OCI-LY7 (cell line): ENCODE results near the gene PCYOX1L. TPM values are rescaled to one million over a fixed set of nuclear protein-coding genes. Genes with fewer than 3 reads are reported as not detected.

Experiments
- BruUV-seq: library from RNA; stranded (reverse); fragments of 400-500 nt; replicated peaks from 2 replicates; lab custom pipeline; 2021; lab: Mats Ljungman, UMichigan
- CTCF ChIA-PET: fragments of 300-600 bp; sonication (Branson Sonifier 250); formaldehyde crosslinking; loops from one replicate; lab custom pipeline; 2022; ENCODE audit warnings: antibody characterized with exemption; ENCODE audit not compliant: unreplicated experiment; lab: Charles Lee
- POLR2A ChIA-PET: fragments of 300-600 bp; sonication (Branson Sonifier 250); formaldehyde crosslinking; loops from one replicate; lab custom pipeline; 2022; ENCODE audit warnings: antibody characterized with exemption; lab: Charles Lee
- DNase-seq: peaks from one replicate; pipeline ENCODE4 v3.0.0-alpha.2; 2015; ENCODE audit warnings: low spot score
- H2AFZ ChIP-seq: fragments of 200-600 bp; sonication (generic), shearing (Covaris generic); 2 replicates; pipeline ENCODE4 v1.6.1; 2014; ENCODE audit warnings: mild to moderate bottlenecking, antibody characterized with exemption, low read length, moderate library complexity
- H3K27ac ChIP-seq: fragments of 200-600 bp; sonication (generic); 2 replicates; pipeline ENCODE4 v1.5.1; 2014; ENCODE audit warnings: mixed run types, low read depth, mild to moderate bottlenecking, moderate library complexity, low read length, inconsistent platforms; ENCODE audit not compliant: poor library complexity, severe bottlenecking
- H3K36me3 ChIP-seq: fragments of 200-600 bp; sonication (generic); 2 replicates; pipeline ENCODE4 v1.6.1; 2014; ENCODE audit warnings: mild to moderate bottlenecking, antibody characterized with exemption, low read length, moderate library complexity, mixed read lengths; ENCODE audit not compliant: insufficient read depth
- H3K4me1 ChIP-seq: fragments of 200-600 bp; sonication (generic); 2 replicates; pipeline ENCODE4 v1.5.1; 2014; ENCODE audit warnings: mild to moderate bottlenecking, low read length; ENCODE audit not compliant: insufficient read depth, poor library complexity, severe bottlenecking
- H3K4me2 ChIP-seq: fragments of 200-600 bp; sonication (generic); 2 replicates; pipeline ENCODE4 v1.6.1; 2014; ENCODE audit warnings: mild to moderate bottlenecking, low read length
- H3K4me3 ChIP-seq: fragments of 200-600 bp; sonication (generic); 2 replicates; pipeline ENCODE4 v1.5.1; 2014; ENCODE audit warnings: mild to moderate bottlenecking, low read depth, low read length; ENCODE audit not compliant: poor library complexity, severe bottlenecking
- H3K79me2 ChIP-seq: fragments of 200-600 bp; sonication (generic); 2 replicates; pipeline ENCODE4 v1.6.1; 2016; ENCODE audit warnings: low read depth, mild to moderate bottlenecking, low read length, moderate library complexity, mixed read lengths; ENCODE audit not compliant: insufficient read depth
- H3K9me2 ChIP-seq: fragments of 200-600 bp; sonication (generic); 2 replicates; pipeline ENCODE4 v1.6.1; 2016; ENCODE audit warnings: mild to moderate bottlenecking, low read length, mixed read lengths; ENCODE audit not compliant: insufficient read depth
- H3K9me3 ChIP-seq: fragments of 200-600 bp; sonication (generic); 2 replicates; pipeline ENCODE4 v1.6.1; 2014; ENCODE audit warnings: mild to moderate bottlenecking, mixed run types, low read length, mixed read lengths
- H4K20me1 ChIP-seq: fragments of 200-600 bp; sonication (generic); 2 replicates; pipeline ENCODE4 v1.6.1; 2014; ENCODE audit warnings: mild to moderate bottlenecking, antibody characterized with exemption, low read length, moderate library complexity, mixed read lengths; ENCODE audit not compliant: insufficient read depth
- CTCF ChIP-seq: fragments of 200-600 bp; sonication (generic); conservative IDR thresholded peaks from 2 replicates; pipeline ENCODE4 v1.5.1; 2014; ENCODE audit warnings: mild to moderate bottlenecking, antibody characterized with exemption, low read length, moderate library complexity, mixed read lengths
- EZH2phosphoT487 ChIP-seq: fragments of 200-600 bp; sonication (generic); IDR thresholded peaks from 2 replicates; pipeline ENCODE4 v1.6.1; 2018; ENCODE audit warnings: low read depth, borderline replicate concordance, mild to moderate bottlenecking, mixed run types, antibody characterized with exemption, low read length, moderate library complexity, mixed read lengths
- intact Hi-C: fragments of 100-400 bp; cut with micrococcal nuclease; formaldehyde crosslinking; loops from one replicate; pipeline ENCODE4 v1.10.0; 2022; ENCODE audit not compliant: unreplicated experiment
- total RNA-seq, 2 experiments: library from RNA; depleted of rRNA in 1 of 2; stranded (reverse); fragments of >200 nt in 1 of 2; shearing (Covaris generic) in 1 of 2; gene quantifications; 2 replicates each; pipeline ENCODE4 v1.2.3, GENCODE V29; 2014 to 2022

PCYOX1L gene
- total RNA-seq, 2 experiments from 2014 or later = 22.5 to 33.3 TPM

- no TSS peak for BruUV-seq
- H3K4me3 ChIP-seq = no peak overlapping the region
- ChIA-PET CTCF (interaction anchor here (1.9 kb wide), 1 partner anchor 47 kb away, joined by 8 read pairs; no protein-coding TSS in a partner anchor), POLR2A (interaction anchor here (0.7 to 1.9 kb wide), 3 partner anchors 28 to 102 kb away, joined by 3 to 7 read pairs (median 5); partner anchors contain the start of gene PCYOX1L)
- H3K36me3 ChIP-seq = no peaks in the 10 kb centered on the region
- H3K9me2 ChIP-seq = no peaks in the 10 kb centered on the region
- no peak for TF ChIP-seq EZH2phosphoT487
- H3K4me1 ChIP-seq = no peaks in the 10 kb centered on the region
- no peak overlapping the region for H2AFZ ChIP-seq
- H4K20me1 ChIP-seq = no peaks in the 10 kb centered on the region
- H3K4me2 ChIP-seq = no peak overlapping the region
- intact Hi-C loops = no loop called here
- no peaks in the 10 kb centered on the region for H3K9me3 ChIP-seq
- H3K27ac ChIP-seq = no peak overlapping the region
- H3K79me2 ChIP-seq = no peaks in the 10 kb centered on the region
- DNase-seq = no peak
Measured at GRCh38 chr5:149320791-149321330, 37.0 kb upstream of the PCYOX1L start.

GRCh38 chr5:149322518-149322917 is 35.3 kb upstream of the PCYOX1L start:
- Histone ChIP-seq H3K4me1 (no peaks in the 10 kb centered on the region), H3K9me2 (no peaks in the 10 kb centered on the region), H3K36me3 (no peaks in the 10 kb centered on the region), H3K9me3 (peaks cover 3% of the 10 kb centered on the region; the same call in 1 of the 2 replicates), H4K20me1 (no peaks in the 10 kb centered on the region), H3K79me2 (no peaks in the 10 kb centered on the region), H3K27ac (no peak overlapping the region), H3K4me3 (no peak overlapping the region), H3K4me2 (no peak overlapping the region), H2AFZ (no peak overlapping the region)
- TF ChIP-seq EZH2phosphoT487 (no peak), CTCF (no peak)
- ChIA-PET CTCF (no interaction called here), POLR2A (interaction anchor here (0.8 to 1.9 kb wide), 5 partner anchors 9 to 38 kb away, joined by 3 to 8 read pairs (median 4); partner anchors contain the start of gene GRPEL2)
- intact Hi-C loops = no loop called here
- DNase-seq = no peak
- no TSS peak for BruUV-seq

GRCh38 chr5:149323210-149323609 is 34.6 kb upstream of the PCYOX1L start:
- H2AFZ ChIP-seq = no peak overlapping the region
- no peaks in the 10 kb centered on the region for H4K20me1 ChIP-seq
- H3K4me2 ChIP-seq = no peak overlapping the region
- TF ChIP-seq CTCF (no peak), EZH2phosphoT487 (no peak)
- no peak overlapping the region for H3K27ac ChIP-seq
- no peaks in the 10 kb centered on the region for H3K36me3 ChIP-seq
- H3K4me1 ChIP-seq = no peaks in the 10 kb centered on the region
- no peaks in the 10 kb centered on the region for H3K79me2 ChIP-seq
- BruUV-seq = no TSS peak
- H3K4me3 ChIP-seq = no peak overlapping the region
- ChIA-PET POLR2A (interaction anchor here (0.8 to 1.9 kb wide), 8 partner anchors 9 to 49 kb away, joined by 3 to 8 read pairs (median 4); partner anchors contain the start of gene GRPEL2), CTCF (no interaction called here)
- DNase-seq = no peak
- peaks cover 3% of the 10 kb centered on the region; the same call in 1 of the 2 replicates for H3K9me3 ChIP-seq
- no peaks in the 10 kb centered on the region for H3K9me2 ChIP-seq
- intact Hi-C loops = no loop called here
